H9 (cell line): ENCODE data around the gene SNX25. TPM values are rescaled to one million over a fixed set of nuclear protein-coding genes. Genes with fewer than 3 reads are reported as not detected.

Experiments used
- DNase-seq: peaks from one replicate; pipeline ENCODE4 v3.0.0-alpha.2; 2017
- H2AFZ ChIP-seq: one replicate; pipeline ENCODE4 v1.6.1; 2013; ENCODE audit warnings: mild to moderate bottlenecking, low read length, control low read depth, moderate library complexity
- H2AK5ac ChIP-seq: 2 replicates; pipeline ENCODE4 v1.6.1; 2013; ENCODE audit warnings: low read length, control low read depth, mixed read lengths; ENCODE audit not compliant: insufficient read length
- H2BK120ac ChIP-seq: one replicate; pipeline ENCODE4 v1.6.1; 2013; ENCODE audit warnings: low read depth, mild to moderate bottlenecking, low read length, control low read depth, inconsistent platforms; ENCODE audit not compliant: poor library complexity, severe bottlenecking
- H2BK12ac ChIP-seq: 2 replicates; pipeline ENCODE4 v1.6.1; 2013; ENCODE audit warnings: low read length, control low read depth, mixed read lengths, low read depth; ENCODE audit not compliant: insufficient read length
- H2BK15ac ChIP-seq: 2 replicates; pipeline ENCODE4 v1.6.1; 2013; ENCODE audit warnings: low read depth, low read length, control low read depth
- H2BK20ac ChIP-seq: one replicate; pipeline ENCODE4 v1.6.1; 2013; ENCODE audit warnings: low read depth, mild to moderate bottlenecking, low read length, control low read depth, inconsistent platforms; ENCODE audit not compliant: poor library complexity, severe bottlenecking
- H2BK5ac ChIP-seq: 2 replicates; pipeline ENCODE4 v1.6.1; 2013; ENCODE audit warnings: low read length, control low read depth, mixed read lengths; ENCODE audit not compliant: insufficient read length
- H3K14ac ChIP-seq: 2 replicates; pipeline ENCODE4 v1.6.1; 2013; ENCODE audit warnings: low read length, control low read depth; ENCODE audit not compliant: insufficient read depth
- H3K18ac ChIP-seq: 2 replicates; pipeline ENCODE4 v1.6.1; 2013; ENCODE audit warnings: low read depth, mild to moderate bottlenecking, mixed read lengths, low read length, control low read depth; ENCODE audit not compliant: insufficient read length
- H3K23ac ChIP-seq: 2 replicates; pipeline ENCODE4 v1.6.1; 2013; ENCODE audit warnings: low read length, control low read depth, mixed read lengths, low read depth; ENCODE audit not compliant: insufficient read length
- H3K23me2 ChIP-seq: 2 replicates; pipeline ENCODE4 v1.6.1; 2013; ENCODE audit warnings: low read depth, mild to moderate bottlenecking, mixed read lengths, low read length, control low read depth; ENCODE audit not compliant: insufficient read length, poor library complexity, severe bottlenecking
- H3K27ac ChIP-seq: 2 replicates; pipeline ENCODE4 v1.5.1; 2013; ENCODE audit warnings: low read length, control low read depth, mixed read lengths, low read depth; ENCODE audit not compliant: insufficient read length
- H3K27me3 ChIP-seq: 2 replicates; pipeline ENCODE4 v1.6.1; 2013; ENCODE audit warnings: low read length, control low read depth, inconsistent platforms; ENCODE audit not compliant: insufficient read depth
- H3K4ac ChIP-seq: 2 replicates; pipeline ENCODE4 v1.6.1; 2013; ENCODE audit warnings: low read depth, mild to moderate bottlenecking, control low read depth, inconsistent platforms, low read length, moderate library complexity
- H3K4me1 ChIP-seq: 2 replicates; pipeline ENCODE4 v1.6.1; 2013; ENCODE audit warnings: low read length, control low read depth, inconsistent platforms; ENCODE audit not compliant: insufficient read depth
- H3K4me2 ChIP-seq: 2 replicates; pipeline ENCODE4 v1.6.1; 2013; ENCODE audit warnings: low read length, control low read depth, mixed read lengths; ENCODE audit not compliant: insufficient read length, insufficient read depth
- H3K56ac ChIP-seq: 2 replicates; pipeline ENCODE4 v1.6.1; 2013; ENCODE audit warnings: low read depth, mild to moderate bottlenecking, mixed read lengths, low read length, control low read depth; ENCODE audit not compliant: insufficient read length
- H3K79me1 ChIP-seq: 2 replicates; pipeline ENCODE4 v1.6.1; 2013; ENCODE audit warnings: low read depth, mild to moderate bottlenecking, moderate library complexity, low read length, control low read depth, inconsistent platforms; ENCODE audit not compliant: insufficient read depth, poor library complexity, severe bottlenecking
- H3K79me2 ChIP-seq: 2 replicates; pipeline ENCODE4 v1.6.1; 2013; ENCODE audit warnings: low read length, control low read depth, inconsistent platforms; ENCODE audit not compliant: insufficient read depth
- H3K9ac ChIP-seq: 2 replicates; pipeline ENCODE4 v1.6.1; 2013; ENCODE audit warnings: low read length, control low read depth, mixed read lengths; ENCODE audit not compliant: insufficient read length; ENCODE audit errors: extremely low read depth
- H3K9me3 ChIP-seq: one replicate; pipeline ENCODE4 v1.6.1; 2013; ENCODE audit warnings: low read depth, low read length, inconsistent platforms; ENCODE audit not compliant: control insufficient read depth
- H3T11ph ChIP-seq: one replicate; pipeline ENCODE4 v1.6.1; 2013; ENCODE audit warnings: mild to moderate bottlenecking, low read length, control low read depth, inconsistent platforms
- H4K20me1 ChIP-seq: one replicate; pipeline ENCODE4 v1.6.1; 2013; ENCODE audit not compliant: control insufficient read depth, insufficient read length, insufficient read depth
- H4K5ac ChIP-seq: 2 replicates; pipeline ENCODE4 v1.6.1; 2013; ENCODE audit warnings: low read depth, mild to moderate bottlenecking, mixed read lengths, low read length, control low read depth; ENCODE audit not compliant: insufficient read length
- H4K8ac ChIP-seq: replicated peaks from 2 replicates; pipeline ENCODE4 v1.6.1; 2013; ENCODE audit warnings: low read length, control low read depth, mixed read lengths, low read depth; ENCODE audit not compliant: insufficient read length
- H4K91ac ChIP-seq: 2 replicates; pipeline ENCODE4 v1.6.1; 2013; ENCODE audit warnings: low read depth, mild to moderate bottlenecking, moderate library complexity, mixed read lengths, low read length, control low read depth; ENCODE audit not compliant: insufficient read length
- H3K27ac Mint-ChIP-seq, 3 experiments: 2 replicates in 2 of 3; 3 replicates in 1 of 3; pipeline ENCODE4 v1.8.0; 2020 to 2021; ENCODE audit warnings: mixed read lengths in 3 of 3, mild to moderate bottlenecking in 1 of 3, moderate library complexity in 1 of 3
- H3K27me3 Mint-ChIP-seq: 2 replicates; pipeline ENCODE4 v1.8.0; 2021; ENCODE audit warnings: low read depth, mild to moderate bottlenecking, moderate library complexity, mixed read lengths
- H3K36me3 Mint-ChIP-seq, 3 experiments: 2 replicates in 2 of 3; 3 replicates in 1 of 3; pipeline ENCODE4 v1.8.0; 2020 to 2021; ENCODE audit warnings: low read depth in 3 of 3, mixed read lengths in 3 of 3; ENCODE audit not compliant: insufficient read depth in 1 of 3
- H3K4me1 Mint-ChIP-seq, 2 experiments: 2 replicates each; pipeline ENCODE4 v1.8.0; 2020; ENCODE audit warnings: mixed read lengths in 2 of 2
- H3K4me3 Mint-ChIP-seq, 2 experiments: 2 replicates in 1 of 2; 3 replicates in 1 of 2; pipeline ENCODE4 v1.8.0; 2020 to 2021; ENCODE audit warnings: mild to moderate bottlenecking in 2 of 2, mixed read lengths in 2 of 2, moderate library complexity in 1 of 2
- H3K9me3 Mint-ChIP-seq, 2 experiments: 2 replicates in 1 of 2; 3 replicates in 1 of 2; pipeline ENCODE4 v1.8.0; 2020; ENCODE audit warnings: mild to moderate bottlenecking in 2 of 2, mixed read lengths in 2 of 2, moderate library complexity in 1 of 2
- CTCF ChIP-seq: fragments of 200-600 bp; sonication (generic); conservative IDR thresholded peaks from 3 replicates; pipeline ENCODE4 v1.8.0; 2021; ENCODE audit warnings: antibody characterized with exemption, mild to moderate bottlenecking
- WGBS: extraction: QIAGEN DNeasy Blood & Tissue Kit; methylation state at CpG from one replicate; pipeline ENCODE4 v1.1.7; 2013; ENCODE audit warnings: missing lambda C conversion rate, low lambda C conversion rate, mixed read lengths; ENCODE audit not compliant: insufficient read length; ENCODE audit errors: extremely low coverage; 5-methylcytosine and 5-hydroxymethylcytosine counted together
- total RNA-seq: library from RNA; stranded (reverse); gene quantifications from 2 replicates; pipeline ENCODE4 v1.2.1, GENCODE V29; 2021

Gene SNX25
- total RNA-seq, 1 experiment from 2014 or later, result 28.2 TPM

- H3K4me1 Mint-ChIP-seq, result peaks cover 15 to 21% of the 10 kb centered on the region in 2 experiments
- WGBS, result no CpG with 5 or more reads among the region's 3 CpGs
- H3K4me3 Mint-ChIP-seq, result no peak overlapping the region
These were observed 123.4 kb downstream of the SNX25 start for GRCh38 chr4:185332575-185333464.

More at GRCh38 chr4:185332575-185333464, 123.4 kb downstream of the SNX25 start:
- Histone ChIP-seq H2BK20ac (no peak overlapping the region), H3K4me2 (no peak overlapping the region), H4K5ac (no peak overlapping the region), H3K79me1 (no peaks in the 10 kb centered on the region), H2BK15ac (no peak overlapping the region), H2BK120ac (no peak overlapping the region), H2BK5ac (no peak overlapping the region), H2AFZ (no peak overlapping the region), H3K9me3 (peaks cover 17% of the 10 kb centered on the region), H2BK12ac (no peak overlapping the region), H3K14ac (no peak overlapping the region), H3K18ac (no peak overlapping the region), H3K27me3 (no peaks in the 10 kb centered on the region), H3K79me2 (no peaks in the 10 kb centered on the region), H3K23ac (no peak overlapping the region), H3K4ac (no peak overlapping the region), H3K56ac (no peak overlapping the region), H3K4me1 (no peaks in the 10 kb centered on the region; the same call in 1 of the 2 replicates), H4K20me1 (no peaks in the 10 kb centered on the region), H3K23me2 (no peaks in the 10 kb centered on the region), H3K9ac (no peak overlapping the region), H4K91ac (no peak overlapping the region), H3K27ac (no peak overlapping the region), H4K8ac (no peak overlapping the region), H2AK5ac (no peak overlapping the region), H3T11ph (no peak overlapping the region)
- no peak for TF ChIP-seq CTCF
- H3K27me3 Mint-ChIP-seq, result peaks cover 1% of the 10 kb centered on the region; the same call in 1 of the 2 replicates
- H3K9me3 Mint-ChIP-seq, result peaks cover 21 to 25% of the 10 kb centered on the region in 2 experiments
- DNase-seq, result no peak
- peak overlapping the region; percentile 16 to 62 (median 41); a peak in 3 of 7 replicates for H3K27ac Mint-ChIP-seq
- H3K36me3 Mint-ChIP-seq, result peaks cover 25 to 54% (median 48%) of the 10 kb centered on the region in 3 experiments
